GM12878 (cell line): ENCODE measurements around the gene SLC9A8. TPM values are rescaled to one million over a fixed set of nuclear protein-coding genes. Genes with fewer than 3 reads are reported as not detected.

ENCODE experiments used
- ATAC-seq: fragments of 200-7000 bp; cut with Tn5 transposase; 3 replicates; pipeline ENCODE4 v1.9.1; 2020; ENCODE audit warnings: mild to moderate bottlenecking, moderate library complexity
- BruUV-seq: library from RNA; stranded (reverse); fragments of 400-500 nt; replicated peaks from 2 replicates; lab custom pipeline; 2021; lab: Mats Ljungman, UMichigan
- CTCF ChIA-PET: fragments of 300-600 bp; sonication (Branson Sonifier 250); formaldehyde crosslinking; extraction: SDS; loops from one replicate; lab custom pipeline; 2021; ENCODE audit warnings: inconsistent platforms; lab: Yijun Ruan, JAX
- POLR2A ChIA-PET: fragments of 350-600 bp; formaldehyde crosslinking; extraction: SDS; loops from one replicate; lab custom pipeline; 2021; ENCODE audit warnings: inconsistent platforms; lab: Charles Lee
- RAD21 ChIA-PET: fragments of 300-600 bp; sonication (Branson Sonifier 250); formaldehyde crosslinking; loops from one replicate; lab custom pipeline; 2023; ENCODE audit warnings: antibody characterized with exemption; ENCODE audit not compliant: unreplicated experiment; lab: Charles Lee
- SMC1A ChIA-PET: fragments of 300-600 bp; sonication (Branson Sonifier 250); formaldehyde crosslinking; loops from one replicate; lab custom pipeline; 2023; ENCODE audit not compliant: unreplicated experiment, uncharacterized antibody; lab: Charles Lee
- DNase-seq: peaks from one replicate; pipeline ENCODE4 v3.0.0-alpha.2; 2011; ENCODE audit warnings: low read depth, low spot score
- FAIRE-seq: peaks from 3 replicates; lab custom pipeline; 2011; peaks lifted over from hg19 to GRCh38; lab: Jason Lieb, UNC
- H2AFZ ChIP-seq: 2 replicates; pipeline ENCODE4 v1.6.0; 2011; ENCODE audit warnings: low read depth, low read length, control low read depth; ENCODE audit not compliant: control insufficient read depth
- H3K27ac ChIP-seq: 2 replicates; pipeline ENCODE4 v1.5.1; 2011; ENCODE audit warnings: control low read depth; ENCODE audit not compliant: control insufficient read depth, insufficient read depth
- H3K27me3 ChIP-seq, 2 experiments: replicated peaks in 1 of 2; 2 replicates each; pipeline versions ENCODE4 v1.6.0 to v1.6.1; 2011; ENCODE audit warnings: low read length in 1 of 2; ENCODE audit not compliant: control insufficient read depth in 2 of 2, insufficient read depth in 2 of 2
- H3K36me3 ChIP-seq, 2 experiments: 2 replicates each; pipeline ENCODE4 v1.5.1; 2011; ENCODE audit warnings: low read length in 1 of 2; ENCODE audit not compliant: control insufficient read depth in 2 of 2, insufficient read depth in 2 of 2
- H3K4me1 ChIP-seq: 2 replicates; pipeline ENCODE4 v1.6.1; 2011; ENCODE audit warnings: mild to moderate bottlenecking, low read length, moderate library complexity, mixed read lengths; ENCODE audit not compliant: control insufficient read depth, insufficient read depth
- H3K4me2 ChIP-seq: 2 replicates; pipeline ENCODE4 v1.6.0; 2011; ENCODE audit warnings: control low read depth; ENCODE audit not compliant: control insufficient read depth, insufficient read depth
- H3K4me3 ChIP-seq: fragments of 200-600 bp; sonication (generic); 2 replicates; pipeline ENCODE4 v1.5.1; 2016
- H3K79me2 ChIP-seq: 2 replicates; pipeline ENCODE4 v1.6.0; 2011; ENCODE audit warnings: low read length; ENCODE audit not compliant: control insufficient read depth, insufficient read depth
- H3K9ac ChIP-seq: 2 replicates; pipeline ENCODE4 v1.8.0; 2011; ENCODE audit warnings: low read length, control low read depth, mixed read lengths; ENCODE audit not compliant: control insufficient read depth, insufficient read depth
- H3K9me3 ChIP-seq: replicated peaks from 3 replicates; pipeline ENCODE4 v1.5.1; 2011; ENCODE audit warnings: mild to moderate bottlenecking, low read length; ENCODE audit not compliant: control insufficient read depth, insufficient read depth
- H4K20me1 ChIP-seq: 2 replicates; pipeline ENCODE4 v1.6.0; 2011; ENCODE audit not compliant: control insufficient read depth, insufficient read depth
- BHLHE40 ChIP-seq, 2 experiments: fragments of 450-650 bp in 1 of 2; IDR thresholded peaks; 2 replicates each; pipeline ENCODE4 v1.6.1; 2011 to 2017; ENCODE audit warnings: low read depth in 2 of 2, borderline replicate concordance in 1 of 2, improper control_type of control experiment in 1 of 2, low read length in 1 of 2, mild to moderate bottlenecking in 1 of 2
- KAT2A ChIP-seq: conservative IDR thresholded peaks from 2 replicates; pipeline ENCODE4 v1.6.1; 2011; ENCODE audit warnings: low read depth, low read length; ENCODE audit not compliant: control insufficient read depth
- ZBED1 ChIP-seq: IDR thresholded peaks from 2 replicates; pipeline ENCODE4 v1.6.1; 2016; ENCODE audit warnings: borderline replicate concordance
- WGBS: methylation state at CpG from one replicate; pipeline ENCODE4 v1.1.6; 2016; ENCODE audit warnings: low lambda C conversion rate; ENCODE audit not compliant: insufficient replicate concordance, insufficient coverage; ENCODE audit errors: missing lambda C conversion rate; 5-methylcytosine and 5-hydroxymethylcytosine counted together
- in situ Hi-C: fragments of 300-500 bp; cut with MboI; formaldehyde crosslinking; loops from 9 replicates; pipeline ENCODE4 v1.14.3; 2018; ENCODE audit warnings: mixed read lengths
- intact Hi-C: fragments of 100-400 bp; cut with micrococcal nuclease; formaldehyde crosslinking; loops from one replicate; pipeline ENCODE4 v1.14.2; 2022; ENCODE audit not compliant: unreplicated experiment
- polyA plus RNA-seq, 11 experiments: library from polyadenylated mRNA; depleted of rRNA in 4 of 11; unstranded in 6 of 11; stranded (reverse) in 5 of 11; fragments of >200 nt; fragmentation: Nextera tagmentation in 4 of 11; fragmentation: Illumina TruSeq in 1 of 11; extraction: Ambion mirVana in 4 of 11; extraction: Trizol in 1 of 11; gene quantifications; 1 replicate in 1 of 11; 2 replicates in 10 of 11; pipeline versions ENCODE4 v1.2.1 to v1.2.3, GENCODE V29; 2011 to 2016; ENCODE audit warnings: inconsistent platforms in 2 of 11, missing spikeins in 2 of 11, low read depth in 1 of 11
- total RNA-seq, 4 experiments: library from RNA; depleted of rRNA in 3 of 4; stranded (reverse); fragments of >200 nt in 3 of 4; fragmentation: Illumina TruSeq in 1 of 4; extraction: Trizol in 1 of 4; gene quantifications; 2 replicates each; pipeline versions ENCODE4 v1.2.1 to v1.2.3, GENCODE V29; 2013 to 2021
- TF ChIP-seq, protein P1 (sequence below): fragments of 450-650 bp; formaldehyde crosslinking; IDR thresholded peaks from 2 replicates; pipeline ENCODE4 v1.4.0; 2022; ENCODE audit warnings: mild to moderate bottlenecking, moderate library complexity

Gene SLC9A8
- total and polyA plus RNA-seq, 10 of the 15 experiments (the other 5 are each of a cell fraction or from before 2014, with no cell fraction given), result 0.40 to 15.5 (median 6.5) TPM

DNA sequence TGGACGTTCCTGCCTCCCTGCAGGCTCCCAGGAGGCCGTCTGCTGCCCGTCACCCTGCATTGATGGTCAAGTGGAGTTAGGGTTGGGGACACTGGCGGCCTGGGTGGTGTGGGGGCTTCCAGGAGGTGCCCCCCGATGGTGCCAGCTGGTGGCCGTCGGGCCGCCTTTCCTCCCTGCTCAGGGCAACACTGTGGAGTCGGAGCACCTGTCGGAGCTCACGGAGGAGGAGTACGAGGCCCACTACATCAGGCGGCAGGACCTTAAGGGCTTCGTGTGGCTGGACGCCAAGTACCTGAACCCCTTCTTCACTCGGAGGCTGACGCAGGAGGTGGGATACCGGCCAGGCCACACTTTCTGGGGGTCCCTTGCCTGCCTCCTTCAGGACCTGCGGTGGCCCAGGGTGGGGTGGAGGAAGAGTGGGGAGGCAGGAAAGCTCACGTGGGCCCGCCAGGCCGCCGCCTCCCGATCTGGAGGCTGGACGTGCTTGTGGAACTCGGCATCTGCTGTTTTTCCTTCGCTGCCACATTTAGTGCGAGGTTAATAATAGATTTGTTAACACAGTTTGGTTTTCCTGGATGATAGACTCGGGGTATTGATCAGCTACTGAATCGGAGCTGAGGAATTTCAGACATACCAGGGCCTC lies 74.1 kb downstream of the SLC9A8 start (continued):
- TF ChIP-seq KAT2A (no peak), ZBED1 (no peak)

DNA sequence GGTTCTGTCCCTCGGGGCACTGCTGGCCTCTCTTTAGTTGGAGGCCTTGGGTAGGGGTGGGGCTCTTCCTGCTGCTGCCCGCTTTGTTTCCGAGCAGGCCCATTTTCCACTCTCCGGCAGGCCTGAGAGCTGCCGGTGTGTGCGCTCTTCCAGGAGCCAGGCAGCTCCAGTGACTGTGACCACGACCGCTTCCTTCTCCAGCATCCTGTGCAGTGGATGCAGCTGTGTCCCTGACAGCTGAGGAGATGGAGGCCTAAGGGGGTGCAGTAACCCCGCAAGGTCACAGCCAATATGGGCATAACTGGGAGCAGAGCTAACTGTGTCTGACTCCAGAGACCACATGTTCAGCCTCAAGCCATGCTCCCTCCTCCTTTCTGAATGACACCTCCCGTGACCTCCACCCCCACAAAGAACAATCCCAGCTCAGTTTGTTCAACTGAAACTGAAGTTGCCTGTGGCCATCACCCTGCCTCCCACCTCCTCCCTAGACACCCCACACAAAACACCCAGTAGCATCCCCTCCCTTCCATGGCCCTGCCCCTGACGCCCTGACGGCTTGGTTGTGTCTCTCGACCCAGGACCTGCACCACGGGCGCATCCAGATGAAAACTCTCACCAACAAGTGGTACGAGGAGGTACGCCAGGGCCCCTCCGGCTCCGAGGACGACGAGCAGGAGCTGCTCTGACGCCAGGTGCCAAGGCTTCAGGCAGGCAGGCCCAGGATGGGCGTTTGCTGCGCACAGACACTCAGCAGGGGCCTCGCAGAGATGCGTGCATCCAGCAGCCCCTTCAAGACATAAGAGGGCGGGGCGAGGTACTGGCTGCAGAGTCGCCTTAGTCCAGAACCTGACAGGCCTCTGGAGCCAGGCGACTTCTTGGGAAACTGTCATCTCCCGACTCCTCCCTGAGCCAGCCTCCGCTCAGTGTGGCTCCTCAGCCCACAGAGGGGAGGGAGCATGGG lies 74.9 kb downstream of the SLC9A8 start:
- TF ChIP-seq BHLHE40 (IDR thresholded peaks at IDR 0.05; ENCODE audit: borderline replicate concordance in 1 of 2, low read depth in 2 of 2, low read length in 1 of 2), result 0 out of 4 replicates have a peak, but pooled peaks of 1 of the 2 experiments have one; percentile 5
- TF ChIP-seq, protein P1, sequence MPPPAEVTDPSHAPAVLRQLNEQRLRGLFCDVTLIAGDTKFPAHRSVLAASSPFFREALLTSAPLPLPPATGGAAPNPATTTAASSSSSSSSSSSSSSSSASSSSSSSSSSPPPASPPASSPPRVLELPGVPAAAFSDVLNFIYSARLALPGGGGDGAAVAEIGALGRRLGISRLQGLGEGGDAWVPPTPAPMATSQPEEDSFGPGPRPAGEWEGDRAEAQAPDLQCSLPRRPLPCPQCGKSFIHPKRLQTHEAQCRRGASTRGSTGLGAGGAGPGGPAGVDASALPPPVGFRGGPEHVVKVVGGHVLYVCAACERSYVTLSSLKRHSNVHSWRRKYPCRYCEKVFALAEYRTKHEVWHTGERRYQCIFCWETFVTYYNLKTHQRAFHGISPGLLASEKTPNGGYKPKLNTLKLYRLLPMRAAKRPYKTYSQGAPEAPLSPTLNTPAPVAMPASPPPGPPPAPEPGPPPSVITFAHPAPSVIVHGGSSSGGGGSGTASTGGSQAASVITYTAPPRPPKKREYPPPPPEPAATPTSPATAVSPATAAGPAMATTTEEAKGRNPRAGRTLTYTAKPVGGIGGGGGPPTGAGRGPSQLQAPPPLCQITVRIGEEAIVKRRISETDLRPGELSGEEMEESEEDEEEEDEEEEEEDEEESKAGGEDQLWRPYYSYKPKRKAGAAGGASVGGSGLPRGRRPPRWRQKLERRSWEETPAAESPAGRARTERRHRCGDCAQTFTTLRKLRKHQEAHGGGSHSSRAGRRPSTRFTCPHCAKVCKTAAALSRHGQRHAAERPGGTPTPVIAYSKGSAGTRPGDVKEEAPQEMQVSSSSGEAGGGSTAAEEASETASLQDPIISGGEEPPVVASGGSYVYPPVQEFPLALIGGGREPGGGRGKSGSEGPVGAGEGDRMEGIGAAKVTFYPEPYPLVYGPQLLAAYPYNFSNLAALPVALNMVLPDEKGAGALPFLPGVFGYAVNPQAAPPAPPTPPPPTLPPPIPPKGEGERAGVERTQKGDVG (CRISPR knock-in tag), result no peak
- H3K4me1 ChIP-seq, result peaks cover 4% of the 10 kb centered on the region
- no peaks in the 10 kb centered on the region for H3K9me3 ChIP-seq
- WGBS, result 92% methylated on average over 32 of the region's 32 CpGs
- H3K79me2 ChIP-seq, result no peaks in the 10 kb centered on the region
- ATAC-seq (no peak), FAIRE-seq (no peak), DNase-seq (no peak)
- H4K20me1 ChIP-seq, result no peaks in the 10 kb centered on the region
- no peak overlapping the region for H3K27ac ChIP-seq
- H3K9ac ChIP-seq, result no peak overlapping the region
- no peak overlapping the region for H3K4me2 ChIP-seq
- peaks cover 17 to 33% of the 10 kb centered on the region in 2 experiments for H3K36me3 ChIP-seq
- SMC1A ChIA-PET, result interaction anchor here (0.9 to 5.6 kb wide), 5 partner anchors 20 to 277 kb away, joined by 3 to 44 read pairs (median 4); no protein-coding TSS in a partner anchor
- BruUV-seq, result no TSS peak
- H3K4me3 ChIP-seq, result no peak overlapping the region
- RAD21 ChIA-PET, result interaction anchor here (0.6 to 2.7 kb wide), 12 partner anchors 34 to 346 kb away, joined by 3 to 17 read pairs (median 4); no protein-coding TSS in a partner anchor
- intact Hi-C loops, result loop anchor here (1.0 to 5.0 kb wide), 3 partner anchors 276 to 555 kb away; no protein-coding TSS in a partner anchor
- POLR2A ChIA-PET, result interaction anchor here (1.4 kb wide), 1 partner anchor 48 kb away, joined by 4 read pairs; no protein-coding TSS in a partner anchor
- in situ Hi-C loops, result no loop called here
- no peaks in the 10 kb centered on the region for H3K27me3 ChIP-seq
- no peak overlapping the region for H2AFZ ChIP-seq
- CTCF ChIA-PET, result interaction anchor here (0.7 to 3.4 kb wide), 24 partner anchors 9 to 351 kb away, joined by 3 to 21 read pairs (median 4); no protein-coding TSS in a partner anchor
